Epithelial cell of esophagus (primary cell): ENCODE measurements around the gene PAFAH1B1.
"Not testable (repeated sequence)": the region's sequence is repeated elsewhere in the genome, so short reads cannot be mapped to it uniquely, and the experiment has no call there.

Experiments
- DNase-seq: peaks from one replicate; pipeline ENCODE4 v3.0.0; 2010; ENCODE audit warnings: low read depth
- H3K4me3 ChIP-seq: 2 replicates; pipeline ENCODE4 v1.5.1; 2011; ENCODE audit warnings: mild to moderate bottlenecking, low read length, control low read depth
- CTCF ChIP-seq: IDR thresholded peaks from 2 replicates; pipeline ENCODE4 v1.5.1; 2011; ENCODE audit warnings: low read depth, mild to moderate bottlenecking, low read length, control low read depth, inconsistent platforms; ENCODE audit not compliant: insufficient read depth; ENCODE audit errors: missing control alignments

PAFAH1B1 gene

DNA sequence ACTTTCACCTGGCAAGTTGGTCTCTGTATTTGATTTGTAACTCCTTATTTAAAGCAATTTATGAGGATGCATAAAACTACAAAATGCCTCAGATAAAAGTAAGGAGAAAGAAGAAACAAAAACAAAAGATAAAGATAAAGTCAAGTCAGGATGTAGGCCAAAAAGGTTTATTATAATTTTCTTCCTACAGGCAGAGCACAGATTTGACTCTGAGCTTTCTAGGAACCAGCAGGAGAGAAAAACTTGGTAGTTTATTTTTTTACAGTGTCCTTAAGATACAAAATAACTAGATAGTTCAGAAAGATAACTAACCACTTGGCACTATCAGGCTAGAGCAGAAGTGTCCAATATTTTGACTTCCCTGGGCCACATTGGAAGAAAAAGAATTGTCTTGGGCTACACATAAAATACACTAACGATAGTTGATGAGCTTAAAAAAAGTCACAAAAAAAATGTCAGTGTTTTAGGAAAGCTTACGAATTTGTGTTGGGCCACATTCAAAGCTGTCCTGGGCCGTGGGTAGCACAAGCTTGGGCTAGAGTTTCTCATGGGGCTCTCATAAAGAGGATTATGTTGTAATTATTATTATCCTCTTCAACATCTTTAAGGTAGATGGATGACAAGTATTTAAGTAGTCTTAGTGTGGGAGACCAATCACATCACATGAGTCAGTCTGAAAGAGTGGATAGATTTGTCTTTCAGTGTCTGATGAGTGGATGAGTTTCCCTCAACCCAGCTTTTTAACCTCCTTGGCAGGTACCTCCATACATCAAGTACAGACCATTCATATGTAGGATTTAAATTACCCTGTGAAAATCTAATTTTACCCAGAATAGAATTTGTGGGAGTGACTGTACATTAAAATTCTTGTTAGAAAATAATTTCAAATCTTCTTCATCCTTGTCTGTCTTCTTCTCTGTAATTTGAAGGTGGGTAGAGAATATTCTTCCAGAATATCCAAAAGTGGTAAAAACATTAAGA, 17.0 kb downstream of the PAFAH1B1 start:
- no peak overlapping the region for H3K4me3 ChIP-seq
- DNase-seq: no peak
- TF ChIP-seq CTCF: no peak

GRCh38 chr17:2611627-2612026, 18.2 kb downstream of the PAFAH1B1 start:
- DNase-seq: no peak
- TF ChIP-seq CTCF: no peak
- no peak overlapping the region for H3K4me3 ChIP-seq

DNA sequence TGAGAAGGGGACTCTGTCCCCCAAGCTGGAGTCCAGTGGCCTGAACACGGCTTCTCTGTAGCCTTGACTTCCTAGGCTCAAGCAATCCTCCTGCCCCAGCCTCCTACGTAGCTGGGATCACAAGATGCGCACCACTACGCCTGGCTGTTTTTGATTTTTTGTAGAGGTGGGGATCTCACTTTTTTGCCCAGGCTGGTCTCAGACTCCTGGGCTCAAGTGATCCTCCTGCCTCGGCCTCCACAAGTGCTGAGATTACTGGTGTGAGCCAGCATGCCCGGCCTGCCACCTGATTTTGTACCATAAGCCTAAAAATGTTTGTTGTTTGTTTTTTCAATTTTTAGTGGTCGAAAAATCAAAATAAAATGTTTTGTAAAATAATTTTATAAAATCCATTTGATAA, 19.2 kb downstream of the PAFAH1B1 start:
- no peak for DNase-seq
- TF ChIP-seq CTCF: no peak
- no peak overlapping the region for H3K4me3 ChIP-seq

- no peak for TF ChIP-seq CTCF
- DNase-seq: no peak
- no peak overlapping the region for H3K4me3 ChIP-seq
These were observed 19.8 kb downstream of the PAFAH1B1 start for GRCh38 chr17:2613089-2613808.

GRCh38 chr17:2615882-2616281, 22.4 kb downstream of the PAFAH1B1 start:
- TF ChIP-seq CTCF: no peak
- no peak for DNase-seq
- H3K4me3 ChIP-seq: no peak overlapping the region

- DNase-seq: no peak
- H3K4me3 ChIP-seq: no peak overlapping the region
- no peak for TF ChIP-seq CTCF
These were observed 27.8 kb downstream of the PAFAH1B1 start for GRCh38 chr17:2621241-2621640.

DNA sequence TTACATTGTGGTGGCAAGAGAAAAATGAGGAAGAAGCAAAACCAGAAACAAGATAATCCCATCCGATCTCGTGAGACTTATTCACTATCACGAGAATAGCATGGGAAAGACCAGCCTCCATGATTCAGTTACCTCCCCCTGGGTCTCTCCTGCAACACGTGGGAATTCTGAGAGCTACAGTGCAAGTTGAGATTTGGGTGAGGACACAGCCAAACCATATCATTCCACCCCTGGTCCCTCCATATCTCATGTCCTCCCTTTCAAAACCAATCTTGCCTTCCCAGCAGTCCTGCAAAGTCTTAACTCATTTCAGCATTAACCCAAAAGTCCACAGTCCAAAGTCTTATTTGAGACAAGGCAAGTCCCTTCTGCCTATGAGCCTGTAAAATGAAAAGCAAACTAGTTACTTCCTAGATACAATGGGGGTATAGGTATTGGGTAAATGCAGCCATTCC, 28.5 kb downstream of the PAFAH1B1 start:
- not testable (repeated sequence) for H3K4me3 ChIP-seq, DNase-seq

DNA sequence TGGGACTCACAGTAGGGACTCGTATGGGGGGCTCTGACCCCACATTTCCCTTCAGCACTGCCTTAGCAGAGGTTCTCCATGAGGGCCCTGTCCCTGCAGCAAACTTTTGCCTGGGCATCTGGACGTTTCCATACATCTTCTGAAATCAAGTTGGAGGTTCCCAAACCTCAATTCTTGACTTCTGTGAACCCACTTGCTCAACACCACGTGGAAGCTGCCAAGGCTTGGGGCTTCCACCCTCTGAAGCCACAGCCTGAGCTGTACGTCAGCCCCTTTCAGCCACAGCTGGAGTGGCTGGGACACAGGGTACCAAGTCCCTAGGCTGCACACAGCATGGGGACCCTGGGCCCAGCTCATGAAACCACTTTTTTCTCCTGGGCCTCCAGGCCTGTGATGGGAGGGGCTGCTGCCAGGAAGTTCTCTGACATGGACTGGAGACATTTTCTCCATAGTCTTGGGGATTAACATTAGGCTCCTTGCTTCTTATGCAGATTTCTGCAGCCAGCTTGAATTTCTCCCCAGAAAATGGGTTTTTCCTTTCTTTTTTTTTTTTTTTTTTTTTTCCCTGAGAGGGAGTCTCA, 29.4 kb downstream of the PAFAH1B1 start:
- not testable (repeated sequence) for DNase-seq, H3K4me3 ChIP-seq
